Stimulated activated CD4-positive, alpha-beta T cell treated with anti-CD3 and anti-CD28 coated beads, Interleukin-12 subunit alpha, Interleukin-12 subunit beta, amount 100 ng/mL, for 24 hours (primary cell): ENCODE results near the gene CDH20.
"Not testable (repeated sequence)": the region's sequence is repeated elsewhere in the genome, so short reads cannot be mapped to it uniquely, and the experiment has no call there.

Source experiments
- DNase-seq, 2 experiments: peaks; one replicate each; pipeline ENCODE4 v3.0.0-alpha.2; 2020; ENCODE audit warnings: low read depth in 2 of 2

CDH20 gene

GRCh38 chr18:61348230-61348629 is 15.0 kb downstream of the CDH20 start:
- no peak for DNase-seq

DNA sequence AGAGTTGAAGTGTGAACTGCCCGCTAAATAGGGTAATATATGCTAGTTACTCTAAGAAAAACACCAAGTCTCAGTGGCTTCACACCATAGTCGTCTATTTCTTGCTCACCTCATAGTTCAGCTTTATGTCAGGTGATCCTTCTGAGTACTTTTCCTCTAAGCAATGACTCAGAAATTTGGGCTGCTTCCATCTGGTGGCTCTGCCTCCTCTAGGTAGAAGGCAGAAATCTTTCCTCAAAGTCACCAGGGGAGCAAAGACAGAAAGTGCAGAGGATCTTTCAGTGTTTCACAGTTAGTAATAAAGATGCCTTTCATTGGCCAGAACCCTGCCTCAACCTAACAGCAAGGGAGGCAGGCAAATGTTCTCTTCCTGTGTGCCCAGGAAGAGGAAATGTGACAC is 17.3 kb downstream of the CDH20 start:
- no peak for DNase-seq

GRCh38 chr18:61352059-61352458 is 18.8 kb downstream of the CDH20 start:
- no peak for DNase-seq

GRCh38 chr18:61352611-61353010 is 19.4 kb downstream of the CDH20 start:
- DNase-seq, result no peak

DNA sequence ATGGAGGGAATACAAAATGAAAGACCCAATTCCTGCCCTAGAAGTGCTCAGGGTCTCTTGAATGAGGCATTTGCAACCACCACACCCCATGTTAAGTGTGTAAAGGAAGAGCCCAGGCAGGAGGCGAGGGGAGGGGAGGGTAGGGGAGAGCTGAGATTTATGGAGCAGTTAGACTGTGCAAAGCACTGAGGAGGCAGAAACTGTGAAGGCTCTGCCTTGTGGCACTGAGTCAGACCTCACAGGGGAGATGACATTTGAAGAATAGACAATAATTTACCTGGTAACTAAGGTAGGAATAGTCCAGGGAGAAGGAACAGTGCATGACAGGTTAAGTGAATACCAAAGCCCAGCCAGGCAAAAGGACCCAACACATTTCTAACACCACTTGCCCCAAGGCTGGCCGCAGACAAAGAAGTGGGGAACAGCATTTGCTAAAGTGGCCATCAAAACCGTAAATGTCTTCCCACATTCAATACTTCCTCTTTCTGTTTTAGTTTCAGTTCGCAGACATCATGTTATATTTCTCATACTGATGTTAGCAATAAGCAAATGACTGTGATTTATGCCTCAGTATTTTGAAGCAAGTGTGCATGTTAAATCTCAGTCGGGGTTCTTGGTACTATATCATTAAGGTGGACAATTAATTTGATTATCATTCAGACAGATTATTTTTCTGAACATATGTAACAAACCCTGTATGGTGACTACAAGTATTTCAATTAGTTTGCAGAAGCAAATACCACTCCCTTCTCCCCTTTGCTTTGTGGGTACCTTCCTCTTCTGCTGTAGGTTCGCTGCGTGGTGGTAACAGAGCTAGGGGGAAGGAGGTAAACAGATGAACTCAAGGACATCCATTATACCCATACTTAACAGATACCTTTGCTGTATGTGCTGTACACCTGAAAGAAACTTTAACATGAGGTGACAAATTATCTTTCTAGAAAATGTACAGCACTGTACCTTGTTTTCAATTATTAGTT is 27.5 kb downstream of the CDH20 start:
- DNase-seq, result no peak

DNA sequence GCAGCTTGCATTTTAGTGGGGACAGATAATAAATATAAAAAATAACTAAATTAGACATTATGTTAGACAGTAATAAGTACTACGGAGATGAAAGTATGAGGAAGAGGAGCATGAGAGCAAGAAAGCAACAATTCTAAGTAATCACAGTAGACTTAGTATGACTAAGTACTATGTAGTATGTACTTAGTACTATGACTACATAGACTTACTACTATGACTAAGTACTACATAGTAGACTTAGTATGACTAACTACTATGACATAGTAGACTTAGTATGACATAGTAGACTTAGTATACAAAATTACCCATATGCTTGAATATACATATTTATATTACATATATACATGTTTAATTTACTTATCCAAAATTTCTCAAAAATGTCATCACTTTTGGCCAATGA is 29.3 kb downstream of the CDH20 start:
- DNase-seq, result no peak

- DNase-seq, result no peak
Observed at GRCh38 chr18:61364953-61365352, 31.7 kb downstream of the CDH20 start.

DNA sequence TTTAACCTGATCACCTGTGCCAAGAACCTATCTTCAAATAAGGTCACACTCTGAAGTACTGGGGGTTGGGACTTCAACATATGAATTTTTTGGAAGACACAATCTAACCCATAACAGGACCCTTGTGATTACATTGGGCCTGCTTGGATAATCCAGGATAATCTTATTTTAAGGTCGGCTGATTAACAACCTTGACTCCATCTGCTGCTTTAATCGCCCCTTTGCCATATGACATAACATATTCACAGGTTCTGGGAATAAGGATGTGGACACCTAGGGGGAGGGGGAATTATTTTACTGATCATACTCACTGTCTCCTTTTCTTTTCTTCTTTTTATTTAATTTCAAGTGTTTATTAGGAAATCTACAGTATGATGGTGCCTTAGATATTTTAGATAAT is 34.8 kb downstream of the CDH20 start:
- no peak for DNase-seq

- DNase-seq, result not testable (repeated sequence)
Observed at GRCh38 chr18:61369671-61370070, 36.4 kb downstream of the CDH20 start.

- no peak for DNase-seq
Observed at GRCh38 chr18:61371111-61371510, 37.9 kb downstream of the CDH20 start.

GRCh38 chr18:61379827-61380226 is 46.6 kb downstream of the CDH20 start:
- no peak for DNase-seq

- DNase-seq, result no peak
Observed at GRCh38 chr18:61388010-61388409, 54.8 kb downstream of the CDH20 start.

GRCh38 chr18:61394983-61395382 is 61.8 kb downstream of the CDH20 start:
- DNase-seq, result no peak

DNA sequence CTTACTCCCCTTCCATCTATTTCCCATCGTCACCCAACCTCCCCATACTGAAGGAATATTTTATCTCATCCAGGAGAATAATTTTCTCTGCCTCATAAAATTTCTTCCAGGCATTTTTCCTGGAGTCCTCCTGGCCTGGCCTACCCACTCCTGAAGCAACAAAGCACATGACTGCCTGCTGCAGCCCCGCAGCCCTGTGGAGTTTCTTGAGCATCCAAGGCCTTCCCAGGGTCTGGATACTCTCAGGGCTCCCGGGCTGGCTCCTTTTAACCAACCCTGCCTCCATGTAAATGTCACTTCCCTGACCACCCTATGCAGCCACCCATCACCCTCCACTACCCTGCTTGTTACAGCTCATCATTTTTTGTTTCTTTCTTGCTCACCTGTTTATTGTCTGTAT is 64.0 kb downstream of the CDH20 start:
- DNase-seq, result no peak

- no peak for DNase-seq
Observed at GRCh38 chr18:61398961-61399705, 65.9 kb downstream of the CDH20 start.

- DNase-seq, result no peak
Observed at GRCh38 chr18:61400016-61400635, 66.9 kb downstream of the CDH20 start.

DNA sequence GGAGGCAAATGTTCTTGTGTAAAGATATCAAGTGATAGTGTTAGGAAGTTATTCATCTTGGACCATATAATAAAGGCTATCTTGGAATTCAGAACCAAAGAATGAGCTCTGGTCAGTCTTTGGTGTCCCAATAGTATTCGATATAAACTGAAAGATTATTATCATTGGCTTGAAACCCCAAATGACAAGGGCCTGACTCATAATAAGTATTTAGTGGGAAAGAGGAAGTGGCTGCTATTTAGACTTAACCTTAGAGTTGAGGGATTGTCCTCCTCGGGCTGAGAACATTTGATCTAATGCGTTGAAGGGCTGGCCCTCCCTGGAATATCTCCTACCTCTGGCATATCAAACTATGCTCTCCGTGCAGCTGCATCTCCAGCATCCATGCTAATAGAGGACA is 67.5 kb downstream of the CDH20 start:
- DNase-seq, result no peak

DNA sequence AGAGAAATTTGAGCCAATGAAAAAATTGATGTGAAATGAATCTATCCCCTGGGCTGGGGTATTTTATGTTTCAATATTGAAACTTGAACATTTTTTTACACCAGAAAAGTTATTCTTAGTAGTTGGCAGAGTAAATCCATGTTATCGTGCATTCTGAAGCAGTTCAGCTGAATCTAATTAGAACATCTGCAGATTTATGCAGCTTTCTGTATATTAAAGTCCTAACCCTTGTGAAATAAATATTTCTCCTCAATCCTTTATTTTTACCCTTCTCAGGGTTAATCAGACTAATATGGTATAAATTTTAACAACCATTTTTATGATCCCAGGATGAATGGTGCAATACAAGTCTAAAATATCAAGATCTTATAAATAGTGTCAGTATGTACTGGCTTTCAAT is 69.5 kb downstream of the CDH20 start:
- no peak for DNase-seq

DNA sequence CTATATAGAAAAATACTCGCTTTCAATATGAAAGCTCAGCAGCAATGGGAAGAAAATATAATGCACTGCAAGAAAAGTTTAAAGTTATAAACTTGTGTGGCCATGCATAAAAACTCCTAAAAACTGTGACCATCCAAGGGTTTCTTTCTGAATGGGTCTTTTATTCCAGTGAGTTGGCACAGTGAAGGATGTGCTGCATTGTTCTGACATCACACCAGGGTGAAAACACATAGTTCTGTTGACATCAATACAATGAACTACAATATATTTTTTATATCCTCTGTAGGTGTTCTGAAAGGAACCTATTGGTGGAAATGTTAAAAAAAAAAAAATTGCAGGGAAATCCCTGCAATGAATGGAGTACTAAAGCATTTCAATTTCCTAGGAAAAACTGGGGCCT is 80.2 kb downstream of the CDH20 start:
- DNase-seq, result no peak

DNA sequence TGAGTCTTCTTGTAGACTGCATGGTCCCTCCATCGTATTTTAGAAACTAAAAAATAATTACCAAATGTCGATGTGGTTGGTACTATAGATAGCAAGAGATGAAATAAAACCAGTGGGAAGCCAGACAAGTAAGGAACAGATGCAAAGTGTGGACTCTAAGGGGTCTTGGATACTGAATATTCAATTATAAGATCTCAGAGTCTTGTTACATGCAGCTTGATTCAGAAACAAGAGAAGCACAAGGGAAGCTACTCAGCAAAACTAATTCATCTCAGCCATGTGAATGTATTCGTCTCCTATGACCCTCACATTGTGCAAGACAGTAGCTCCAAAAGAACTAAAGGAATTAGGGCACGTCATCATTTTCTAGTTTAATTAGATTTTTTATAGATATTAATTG is 80.9 kb downstream of the CDH20 start:
- no peak for DNase-seq

DNA sequence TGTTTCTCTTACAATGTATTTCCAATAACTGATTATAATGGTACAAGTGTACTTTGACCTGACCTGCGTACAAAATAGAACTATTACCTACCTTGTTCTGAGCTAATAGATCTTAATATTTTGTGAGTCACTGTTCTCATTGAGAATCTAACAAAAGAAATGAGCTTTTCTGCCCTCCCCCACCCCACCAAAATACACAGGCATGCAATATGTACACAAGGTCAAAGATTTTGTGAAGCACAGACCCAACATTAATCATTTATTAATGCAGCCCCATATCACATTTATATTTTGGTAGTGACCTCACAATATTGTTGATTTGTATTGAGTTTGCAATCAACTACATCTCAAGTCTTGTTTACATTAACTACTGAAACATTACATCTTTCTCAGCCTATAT is 86.5 kb downstream of the CDH20 start:
- DNase-seq, result no peak

DNA sequence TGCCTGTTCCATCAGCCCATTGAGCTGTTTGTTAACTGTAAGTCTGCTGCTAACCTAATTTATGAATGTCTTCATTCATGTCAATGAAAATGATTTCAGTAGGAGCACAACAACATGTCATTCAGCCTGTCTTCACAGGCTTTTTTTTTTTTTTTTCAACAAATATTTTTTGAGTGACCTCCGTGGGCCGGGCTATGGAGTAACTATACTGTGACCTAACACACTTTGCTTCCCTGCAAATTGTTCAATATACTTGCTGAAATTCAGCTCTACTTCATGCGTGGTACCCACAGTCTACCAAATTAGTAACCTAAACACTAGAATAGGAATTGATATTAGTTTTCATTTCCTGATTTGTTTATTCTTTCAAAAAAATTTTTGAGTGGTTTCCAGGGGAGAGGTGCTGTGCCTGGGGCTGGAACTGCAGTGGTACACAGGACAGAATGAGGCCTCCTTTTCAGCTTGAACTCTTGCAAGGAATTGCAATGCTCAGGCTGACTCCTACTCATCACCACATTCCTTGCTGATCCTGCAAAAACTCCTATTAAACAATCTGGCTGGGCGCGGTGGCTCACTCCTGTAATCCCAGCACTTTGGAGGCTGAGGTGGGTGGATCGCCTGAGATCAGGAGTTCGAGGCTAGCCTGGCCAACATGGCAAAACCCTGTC is 87.1 kb downstream of the CDH20 start:
- DNase-seq, result no peak
